Renal pelvis (tissue), 4 donors: ENCODE measurements around the gene POU6F2. TPM values are rescaled to one million over a fixed set of nuclear protein-coding genes. Genes with fewer than 3 reads are reported as not detected.

Source experiments
- DNase-seq: peaks from one replicate; pipeline ENCODE4 v3.0.0-alpha.2; 2013
- polyA plus RNA-seq, 3 donors: library from polyadenylated mRNA; unstranded; fragments of 120-200 nt; gene quantifications; one replicate each; pipeline ENCODE4 v1.2.1, GENCODE V29; 2013; ENCODE audit not compliant: insufficient read length in 3 of 3

POU6F2 gene
- polyA plus RNA-seq, 3 donors = 0.16 to 0.22 (median 0.18) TPM

GRCh38 chr7:39504963-39505362 is 527.3 kb downstream of the POU6F2 start:
- DNase-seq = no peak

DNA sequence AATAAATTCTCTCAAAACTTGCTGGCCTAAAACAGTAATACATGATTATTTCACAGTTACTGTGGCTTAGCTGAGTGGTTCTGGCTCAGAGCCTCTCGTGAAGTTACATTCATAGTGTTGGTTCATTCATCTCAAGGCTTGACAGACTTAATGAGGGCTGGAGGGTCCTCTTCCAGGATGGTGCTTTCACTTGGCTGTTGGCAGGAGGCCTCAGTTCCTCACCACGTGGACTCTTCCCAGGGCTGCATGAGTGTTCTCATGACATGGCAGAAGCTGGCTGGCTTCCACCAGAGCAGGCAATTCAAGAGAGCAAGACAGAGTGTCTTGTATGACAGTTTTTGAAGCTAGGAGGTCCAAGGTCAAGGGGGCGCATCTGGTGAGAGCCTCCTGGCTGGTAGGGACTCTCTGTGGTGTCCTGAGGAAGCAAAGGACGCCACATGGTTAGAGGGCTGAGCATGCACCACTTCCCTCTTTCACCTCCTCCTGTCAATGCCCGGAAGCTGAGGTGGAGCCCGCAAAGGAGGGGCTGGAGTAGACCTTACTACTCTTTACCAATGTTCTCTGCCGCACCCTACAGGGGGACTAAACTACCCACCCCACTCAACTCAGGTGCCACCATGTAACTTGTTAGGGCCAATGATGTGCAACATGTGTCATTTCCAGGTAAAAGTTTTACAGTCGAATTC is 530.3 kb downstream of the POU6F2 start:
- no peak for DNase-seq

DNA sequence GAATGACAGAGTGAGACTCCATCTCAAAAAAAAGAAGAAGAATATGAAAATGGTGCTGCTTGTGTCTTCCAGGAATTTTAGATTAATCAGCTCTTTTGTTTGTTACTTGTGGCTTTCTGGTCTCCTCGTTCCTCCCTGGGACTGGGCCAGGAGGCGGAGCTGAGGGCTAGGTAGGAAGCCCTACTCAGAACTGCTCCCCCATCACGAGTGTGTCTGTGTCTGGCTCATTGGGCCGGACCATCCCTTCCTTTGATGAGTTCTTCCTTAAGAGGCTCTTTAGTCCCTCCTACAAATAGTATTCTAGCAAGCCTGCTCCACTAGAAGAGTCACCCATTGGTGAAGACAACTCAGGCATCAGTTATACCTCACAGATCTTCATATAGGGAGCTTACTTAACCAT is 531.7 kb downstream of the POU6F2 start:
- DNase-seq = no peak

DNA sequence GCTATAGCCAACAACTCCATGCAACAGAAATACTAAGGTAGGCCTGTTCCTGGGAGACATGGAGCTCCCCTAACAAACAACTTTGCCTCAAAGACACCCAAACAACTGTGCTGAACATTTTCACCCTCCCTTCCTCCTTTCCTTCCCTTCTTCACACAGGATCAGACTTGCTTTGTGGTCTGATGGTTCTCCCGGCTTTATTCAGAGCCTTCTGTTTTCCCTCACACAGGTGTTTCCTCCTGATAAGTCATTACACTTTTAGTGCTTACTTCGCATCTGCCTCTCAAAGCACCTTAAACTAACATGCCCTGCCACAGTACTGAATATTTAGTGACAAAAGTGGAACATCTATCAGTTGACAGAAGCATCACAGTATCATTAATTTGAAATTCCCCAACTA is 532.2 kb downstream of the POU6F2 start:
- DNase-seq = no peak

- DNase-seq = no peak
Measured at GRCh38 chr7:39510864-39511354, 533.2 kb downstream of the POU6F2 start.

DNA sequence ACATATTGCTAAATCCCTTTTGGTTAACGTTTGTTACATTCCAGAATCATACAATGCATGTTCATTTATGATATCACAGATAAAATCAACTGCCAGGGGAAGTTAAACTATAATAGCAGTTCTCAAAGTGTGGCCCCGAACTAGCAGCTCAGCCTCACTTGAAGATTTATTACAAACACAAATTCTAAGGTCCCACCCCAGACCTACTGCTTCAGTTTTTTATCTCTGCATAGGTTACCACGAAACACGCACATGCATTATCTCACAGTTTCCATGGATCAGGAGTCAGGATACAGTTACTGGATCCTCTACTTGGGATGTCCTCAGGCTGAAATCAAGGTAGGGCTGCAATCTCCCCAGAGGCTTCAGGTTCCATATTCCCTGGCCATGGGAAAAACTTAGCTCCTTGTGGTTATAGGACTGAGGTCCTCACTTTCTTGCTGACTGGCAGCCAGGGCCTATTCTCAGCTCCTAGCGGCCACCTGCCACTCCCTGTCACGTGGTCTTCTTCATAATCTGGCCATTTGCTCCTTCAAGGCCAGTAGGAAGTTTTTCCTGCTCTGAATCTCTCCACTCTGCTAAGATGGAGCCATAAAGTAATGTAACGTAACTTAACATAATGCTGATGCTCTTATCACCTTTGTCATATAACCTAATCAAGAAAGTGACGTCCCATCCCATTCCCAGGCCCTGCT is 538.0 kb downstream of the POU6F2 start:
- no peak for DNase-seq

DNA sequence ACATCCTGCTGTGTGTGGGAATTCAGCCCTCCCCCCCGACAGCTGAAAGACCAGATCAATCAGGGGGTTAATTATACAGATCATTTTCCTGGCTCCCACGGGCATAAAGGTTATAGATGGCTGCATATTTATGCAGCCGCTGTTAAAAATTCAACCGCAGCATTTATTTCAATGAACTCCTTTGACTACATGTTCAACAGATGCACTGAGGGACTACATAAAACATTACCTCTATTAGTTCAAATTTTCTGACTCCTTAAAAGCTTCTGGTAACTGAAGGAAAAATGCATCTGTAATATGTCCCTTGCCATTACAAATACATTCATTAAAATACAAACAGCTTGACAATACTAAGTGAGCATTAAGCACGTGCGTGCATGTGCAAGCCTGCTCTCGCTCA is 538.8 kb downstream of the POU6F2 start:
- no peak for DNase-seq

DNA sequence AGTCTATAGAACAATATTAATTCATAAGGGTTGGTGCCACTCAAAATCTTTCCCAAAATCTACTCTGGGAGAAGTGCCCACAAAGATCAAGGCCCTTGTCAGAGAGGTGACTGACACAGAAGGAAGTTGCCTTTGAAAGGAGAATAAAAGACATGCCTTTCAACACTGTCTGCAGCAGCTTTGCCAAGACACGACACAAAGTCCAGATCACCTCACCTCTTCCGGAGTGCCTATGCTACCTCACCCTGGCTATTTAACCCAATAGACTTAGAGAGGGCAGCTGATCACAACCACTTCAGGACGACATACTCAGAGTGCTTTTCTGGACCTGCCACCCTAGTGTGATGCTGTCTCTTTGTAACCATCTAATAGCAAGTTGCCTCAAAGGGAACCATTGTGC is 539.5 kb downstream of the POU6F2 start:
- DNase-seq = no peak

Other genes starting within 250 kb of the POU6F2 start
- 10 to 100 TPM; 75.4 to 85.5 (median 77.9) TPM for gene VPS41, start 68.7 kb upstream of the POU6F2 start, polyA plus RNA-seq